ENCODE measurements around the gene KLHL15. TPM values are rescaled to one million over a fixed set of nuclear protein-coding genes. Genes with fewer than 3 reads are reported as not detected.
"Not testable (repeated sequence)": the region's sequence is repeated elsewhere in the genome, so short reads cannot be mapped to it uniquely, and the experiment has no call there.

KLHL15 gene, protein sequence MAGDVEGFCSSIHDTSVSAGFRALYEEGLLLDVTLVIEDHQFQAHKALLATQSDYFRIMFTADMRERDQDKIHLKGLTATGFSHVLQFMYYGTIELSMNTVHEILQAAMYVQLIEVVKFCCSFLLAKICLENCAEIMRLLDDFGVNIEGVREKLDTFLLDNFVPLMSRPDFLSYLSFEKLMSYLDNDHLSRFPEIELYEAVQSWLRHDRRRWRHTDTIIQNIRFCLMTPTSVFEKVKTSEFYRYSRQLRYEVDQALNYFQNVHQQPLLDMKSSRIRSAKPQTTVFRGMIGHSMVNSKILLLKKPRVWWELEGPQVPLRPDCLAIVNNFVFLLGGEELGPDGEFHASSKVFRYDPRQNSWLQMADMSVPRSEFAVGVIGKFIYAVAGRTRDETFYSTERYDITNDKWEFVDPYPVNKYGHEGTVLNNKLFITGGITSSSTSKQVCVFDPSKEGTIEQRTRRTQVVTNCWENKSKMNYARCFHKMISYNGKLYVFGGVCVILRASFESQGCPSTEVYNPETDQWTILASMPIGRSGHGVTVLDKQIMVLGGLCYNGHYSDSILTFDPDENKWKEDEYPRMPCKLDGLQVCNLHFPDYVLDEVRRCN
- total RNA-seq (1 to 10 TPM; 8.6 to 8.7 TPM), polyA plus RNA-seq (3.6 TPM)

DNA sequence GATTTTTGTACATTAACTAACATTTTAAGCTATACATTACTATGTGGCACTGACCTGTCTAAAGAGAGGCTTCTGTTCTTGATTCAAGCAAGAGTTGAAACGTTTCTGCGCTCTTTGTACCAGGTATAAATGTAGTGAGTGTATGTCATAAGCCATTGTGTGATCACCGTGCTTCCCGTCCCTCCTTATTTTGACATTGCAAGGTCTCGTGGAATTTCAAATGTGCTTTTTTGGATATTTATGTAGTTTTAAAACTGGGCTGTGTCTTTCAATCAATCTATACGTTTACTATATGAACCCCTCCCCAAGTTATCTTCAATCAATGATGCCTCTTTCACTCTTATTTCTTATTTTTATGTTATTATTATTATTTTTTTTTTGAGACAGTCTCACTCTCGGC is at the start of gene KLHL15:
Gene KLHL15 (minus strand): TSS at position 101 of the 400 bp plus-strand sequence. CDS start 20,493 bp downstream, outside the sequence.
- Histone ChIP-seq H3K36me3 (ENCODE audit: insufficient read depth, low read length) (no peaks in the 10 kb centered on the region), H3K4me3 (ENCODE audit: low read length) (peak within 1 kb of the TSS; percentile 70), H3K9me3 (ENCODE audit: low read length) (no peaks in the 10 kb centered on the region), H3K27ac (ENCODE audit: low read depth, low read length) (peak within 1 kb of the TSS; percentile 80), H3K27me3 (ENCODE audit: insufficient read depth, low read length, poor library complexity, severe bottlenecking) (no peaks in the 10 kb centered on the region), H3K4me1 (ENCODE audit: insufficient read depth, low read length) (no peaks in the 10 kb centered on the region)
- Mint-ChIP-seq H3K9me3 (no peaks in the 10 kb centered on the region), H3K4me1 (peaks cover 10 to 16% (median 13%) of the 10 kb centered on the region in 3 donors), H3K27ac (peak within 1 kb of the TSS; percentile 51 to 96 (median 93)), H3K36me3 (peaks cover 0 to 8% (median 0%) of the 10 kb centered on the region in 3 donors), H3K27me3 (peaks cover 0 to 24% of the 10 kb centered on the region in 2 donors), H3K4me3 (peak within 1 kb of the TSS; percentile 83 to 95 (median 86))
- CTCF ChIA-PET = interaction anchor here (1.2 to 5.2 kb wide), 2 partner anchors 28 to 244 kb away, joined by 3 to 44 read pairs; partner anchors contain the start of genes EIF2S3 and SAT1
- no peak for DNase-seq
- POLR2A ChIA-PET = interaction anchor here (3.5 kb wide), 1 partner anchor 27 kb away, joined by 43 read pairs; the partner anchor contains the start of gene EIF2S3

DNA sequence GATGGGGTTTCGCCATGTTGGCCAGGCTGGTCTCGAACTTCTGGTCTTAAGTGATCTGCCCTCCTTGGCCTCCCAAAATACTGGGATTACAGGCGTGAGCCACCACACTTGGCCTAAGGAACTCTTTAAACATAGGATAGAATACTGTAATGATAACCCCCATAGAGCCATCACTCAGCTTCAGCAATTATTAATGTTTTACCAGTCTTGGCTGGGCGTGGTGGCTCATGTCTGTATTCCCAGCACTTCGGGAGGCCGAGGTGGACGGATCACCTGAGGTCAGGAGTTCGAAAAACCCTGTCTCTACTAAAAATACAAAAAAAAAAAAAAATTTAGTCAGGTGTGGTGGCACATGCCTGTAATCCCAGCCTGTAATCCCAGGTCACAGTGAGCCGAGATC is 42.9 kb upstream of the KLHL15 start:
- peaks cover 13 to 63% (median 24%) of the 10 kb centered on the region in 3 donors for H3K36me3 Mint-ChIP-seq
- Histone ChIP-seq H3K36me3 (ENCODE audit: insufficient read depth, low read length) (peaks cover 15% of the 10 kb centered on the region), H3K4me1 (ENCODE audit: insufficient read depth, low read length) (no peaks in the 10 kb centered on the region), H3K27ac (ENCODE audit: low read depth, low read length) (no peak overlapping the region), H3K4me3 (ENCODE audit: low read length) (no peak overlapping the region), H3K27me3 (ENCODE audit: insufficient read depth, low read length, poor library complexity, severe bottlenecking) (no peaks in the 10 kb centered on the region), H3K9me3 (ENCODE audit: low read length) (no peaks in the 10 kb centered on the region)
- no peak for DNase-seq
- CTCF ChIA-PET = no interaction called here
- no peaks in the 10 kb centered on the region for H3K27me3 Mint-ChIP-seq
- POLR2A ChIA-PET = interaction anchor here (0.7 kb wide), 1 partner anchor 91 kb away, joined by 3 read pairs; no protein-coding TSS in a partner anchor
- no peaks in the 10 kb centered on the region for H3K9me3 Mint-ChIP-seq
- peaks cover 0 to 3% (median 2%) of the 10 kb centered on the region in 3 donors for H3K4me1 Mint-ChIP-seq
- H3K27ac Mint-ChIP-seq = peak overlapping the region in 2 of 8 donors; percentile 41 to 47
- H3K4me3 Mint-ChIP-seq = no peak overlapping the region

DNA sequence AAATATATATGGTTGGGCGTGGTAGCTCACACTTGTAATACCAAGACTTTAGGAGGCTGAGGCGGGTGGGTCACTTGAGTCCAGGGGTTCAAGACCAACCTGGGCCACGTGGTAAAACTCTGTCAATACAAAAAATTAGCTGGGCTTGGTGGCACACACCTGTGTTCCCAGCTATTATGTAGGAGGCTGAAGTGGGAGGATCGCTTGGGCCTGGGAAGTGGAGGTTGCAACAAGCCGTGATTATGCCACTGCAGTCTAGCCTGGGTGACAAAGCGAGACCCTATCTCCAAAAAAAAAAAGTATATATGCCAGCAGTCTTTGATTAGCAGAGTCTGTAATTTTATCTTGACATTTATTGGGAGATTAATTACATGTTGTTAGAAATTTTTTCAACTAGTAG is 36.5 kb upstream of the KLHL15 start:
- H3K36me3 Mint-ChIP-seq = peaks cover 9 to 58% (median 22%) of the 10 kb centered on the region in 3 donors
- H3K9me3 ChIP-seq (ENCODE audit: low read length) = no peaks in the 10 kb centered on the region
- no peaks in the 10 kb centered on the region for H3K27me3 Mint-ChIP-seq
- H3K4me3 ChIP-seq (ENCODE audit: low read length) = no peak overlapping the region
- peaks cover 3 to 24% (median 8%) of the 10 kb centered on the region in 3 donors for H3K4me1 Mint-ChIP-seq
- CTCF ChIA-PET = no interaction called here
- H3K27ac Mint-ChIP-seq = no peak overlapping the region
- H3K4me3 Mint-ChIP-seq = no peak overlapping the region
- H3K27me3 ChIP-seq (ENCODE audit: insufficient read depth, low read length, poor library complexity, severe bottlenecking) = no peaks in the 10 kb centered on the region
- no peaks in the 10 kb centered on the region for H3K36me3 ChIP-seq (ENCODE audit: insufficient read depth, low read length)
- H3K4me1 ChIP-seq (ENCODE audit: insufficient read depth, low read length) = no peaks in the 10 kb centered on the region
- POLR2A ChIA-PET = no interaction called here
- H3K27ac ChIP-seq (ENCODE audit: low read depth, low read length) = no peak overlapping the region
- no peak for DNase-seq
- no peaks in the 10 kb centered on the region for H3K9me3 Mint-ChIP-seq

DNA sequence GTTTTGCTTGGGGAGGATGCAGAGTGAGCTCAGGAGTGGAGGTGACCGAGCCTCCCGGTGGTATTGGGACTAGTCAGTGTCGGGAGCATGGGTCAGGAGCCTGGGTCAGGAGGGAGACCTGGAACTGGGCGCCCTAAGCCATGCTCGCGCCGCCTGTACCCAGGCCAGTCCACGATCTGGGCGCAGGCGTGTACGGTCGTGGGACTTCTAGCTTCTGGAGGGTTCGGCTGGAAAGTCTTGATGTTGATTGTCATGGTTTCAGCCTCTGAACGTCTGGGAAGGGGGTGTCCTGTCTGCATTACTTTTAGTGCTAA is 28.0 kb upstream of the KLHL15 start:
- peak overlapping the region; percentile 90 for H3K4me3 ChIP-seq (ENCODE audit: low read length)
- no peaks in the 10 kb centered on the region for H3K9me3 ChIP-seq (ENCODE audit: low read length)
- H3K27me3 ChIP-seq (ENCODE audit: insufficient read depth, low read length, poor library complexity, severe bottlenecking) = no peaks in the 10 kb centered on the region
- Mint-ChIP-seq H3K27me3 (no peaks in the 10 kb centered on the region), H3K4me1 (peaks cover 11 to 21% (median 13%) of the 10 kb centered on the region in 3 donors), H3K4me3 (peak overlapping the region in 1 of 7 donors; percentile 95), H3K36me3 (peaks cover 0 to 29% (median 11%) of the 10 kb centered on the region in 3 donors), H3K9me3 (no peaks in the 10 kb centered on the region), H3K27ac (peak overlapping the region in 2 of 8 donors; percentile 99 to 100)
- H3K36me3 ChIP-seq (ENCODE audit: insufficient read depth, low read length) = no peaks in the 10 kb centered on the region
- POLR2A ChIA-PET = interaction anchor here (0.6 to 2.8 kb wide), 11 partner anchors 21 to 410 kb away, joined by 3 to 43 read pairs (median 8); partner anchors contain the start of genes ACOT9, APOO, CXorf58 and KLHL15
- H3K4me1 ChIP-seq (ENCODE audit: insufficient read depth, low read length) = peaks cover 7% of the 10 kb centered on the region
- CTCF ChIA-PET = interaction anchor here (0.8 to 4.6 kb wide), 12 partner anchors 11 to 424 kb away, joined by 3 to 47 read pairs (median 6); partner anchors contain the start of genes APOO, CXorf58, KLHL15 and SAT1
- H3K27ac ChIP-seq (ENCODE audit: low read depth, low read length) = peak overlapping the region; percentile 90
- DNase-seq = no peak

DNA sequence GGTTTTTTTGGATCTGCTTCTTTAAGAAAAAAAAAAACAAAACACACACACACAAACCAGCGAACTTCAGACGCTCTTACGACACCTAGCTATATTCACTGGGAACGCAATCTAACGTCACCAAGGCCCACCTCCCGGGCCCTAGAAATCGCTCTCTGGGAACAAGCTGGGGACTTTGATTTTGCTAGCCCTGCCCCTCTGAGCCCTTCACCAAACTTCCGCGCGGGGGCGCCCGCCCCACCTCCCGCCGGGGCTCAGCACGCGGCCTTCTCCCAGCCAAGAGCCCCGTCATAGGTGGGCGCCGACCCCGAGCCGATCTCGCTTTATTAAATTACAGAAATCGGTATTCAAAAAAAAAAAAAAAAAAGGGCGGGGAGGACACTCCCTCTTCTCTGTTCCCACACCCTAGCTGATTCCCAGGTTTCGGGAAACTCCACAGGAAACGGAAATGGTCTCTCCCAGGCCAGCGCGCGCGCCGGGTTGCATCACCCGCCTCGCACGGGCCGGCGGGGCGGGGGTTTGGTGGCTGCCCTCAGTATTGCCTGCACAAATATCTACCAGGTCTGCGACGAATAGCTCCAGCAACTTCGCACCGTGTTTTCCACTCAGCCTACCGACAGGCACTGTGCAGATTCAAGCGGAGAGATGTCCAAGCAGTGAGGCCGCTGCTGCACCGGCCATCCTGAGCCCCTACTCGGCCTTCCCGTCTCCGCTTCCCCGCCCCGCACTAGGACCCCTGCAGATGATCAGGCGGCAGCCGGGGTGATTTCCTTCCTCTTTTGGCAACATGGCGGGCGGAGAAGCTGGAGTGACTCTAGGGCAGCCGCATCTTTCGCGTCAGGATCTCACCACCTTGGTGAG is 27.4 kb upstream of the KLHL15 start, which contains the start of gene EIF2S3:
Gene EIF2S3 (plus strand): TSS at position 775 of the 861 bp plus-strand sequence. CDS start 13 bp downstream, at position 788.
- H3K4me3 Mint-ChIP-seq = peak within 1 kb of the TSS in 1 of 7 donors; percentile 95
- H3K27ac Mint-ChIP-seq = peak within 1 kb of the TSS in 2 of 8 donors; percentile 99 to 100
- ChIA-PET CTCF (interaction anchor here (0.6 to 4.6 kb wide), 33 partner anchors 12 to 424 kb away, joined by 3 to 47 read pairs (median 4); partner anchors contain the start of genes APOO, CXorf58, KLHL15 and PRDX4), POLR2A (interaction anchor here (0.6 to 2.8 kb wide), 18 partner anchors 21 to 411 kb away, joined by 3 to 43 read pairs (median 4); partner anchors contain the start of genes ACOT9, APOO, CXorf58 and KLHL15)
- Histone ChIP-seq H3K9me3 (ENCODE audit: low read length) (no peaks in the 10 kb centered on the region), H3K4me3 (ENCODE audit: low read length) (peak within 1 kb of the TSS; percentile 90), H3K27me3 (ENCODE audit: insufficient read depth, low read length, poor library complexity, severe bottlenecking) (no peaks in the 10 kb centered on the region), H3K4me1 (ENCODE audit: insufficient read depth, low read length) (peaks cover 7% of the 10 kb centered on the region), H3K36me3 (ENCODE audit: insufficient read depth, low read length) (no peaks in the 10 kb centered on the region), H3K27ac (ENCODE audit: low read depth, low read length) (peak within 1 kb of the TSS; percentile 90)
- no peaks in the 10 kb centered on the region for H3K9me3 Mint-ChIP-seq
- no peaks in the 10 kb centered on the region for H3K27me3 Mint-ChIP-seq
- peaks cover 0 to 24% (median 7%) of the 10 kb centered on the region in 3 donors for H3K36me3 Mint-ChIP-seq
- H3K4me1 Mint-ChIP-seq = peaks cover 8 to 16% (median 13%) of the 10 kb centered on the region in 3 donors
- DNase-seq = peak; percentile 72 to 96 (median 90)

DNA sequence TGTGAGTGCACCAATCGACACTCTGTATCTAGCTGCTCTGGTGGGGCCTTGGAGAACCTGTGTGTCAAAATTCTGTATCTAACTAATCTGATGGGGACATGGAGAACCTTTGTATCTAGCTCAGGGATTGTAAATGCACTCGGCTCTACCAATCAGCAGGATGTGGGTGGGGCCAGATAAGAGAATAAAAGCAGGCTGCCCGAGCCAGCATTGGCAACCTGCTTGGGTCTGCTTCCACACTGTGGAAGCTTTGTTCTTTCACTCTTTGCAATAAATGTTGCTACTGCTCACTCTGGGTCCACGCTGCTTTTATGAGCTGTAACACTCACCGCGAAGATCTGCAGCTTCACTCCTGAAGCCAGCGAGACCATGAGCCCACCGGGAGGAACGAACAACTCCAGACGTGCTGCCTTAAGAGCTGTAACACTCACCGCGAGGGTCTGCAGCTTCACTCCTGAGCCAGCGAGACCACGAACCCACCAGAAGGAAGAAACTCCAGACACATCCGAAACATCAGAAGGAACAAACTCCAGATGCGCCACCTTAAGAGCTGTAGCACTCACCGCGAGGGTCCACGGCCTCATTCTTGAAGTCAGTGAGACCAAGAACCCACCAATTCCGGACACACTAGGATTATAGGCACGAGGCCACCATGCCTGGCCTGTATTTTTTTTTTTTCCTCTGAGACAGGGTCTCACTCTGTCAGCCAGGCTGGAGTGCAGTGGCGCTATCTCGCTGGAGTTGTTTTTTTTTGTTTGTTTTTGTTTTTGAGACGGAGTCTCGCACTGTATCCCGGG is 23.7 kb upstream of the KLHL15 start:
- H3K27me3 Mint-ChIP-seq; H3K9me3 Mint-ChIP-seq; H3K9me3 ChIP-seq (ENCODE audit: low read length); H3K27ac ChIP-seq (ENCODE audit: low read depth, low read length); POLR2A ChIA-PET; H3K4me1 Mint-ChIP-seq; H3K36me3 Mint-ChIP-seq; H3K4me3 ChIP-seq (ENCODE audit: low read length); H3K27me3 ChIP-seq (ENCODE audit: insufficient read depth, low read length, poor library complexity, severe bottlenecking); CTCF ChIA-PET; H3K4me1 ChIP-seq (ENCODE audit: insufficient read depth, low read length); DNase-seq; H3K36me3 ChIP-seq (ENCODE audit: insufficient read depth, low read length): not testable (repeated sequence)
- Mint-ChIP-seq H3K27ac (peak overlapping the region in 3 of 8 donors; percentile 48 to 76 (median 70)), H3K4me3 (peak overlapping the region in 5 of 7 donors; percentile 39 to 64 (median 46))

DNA sequence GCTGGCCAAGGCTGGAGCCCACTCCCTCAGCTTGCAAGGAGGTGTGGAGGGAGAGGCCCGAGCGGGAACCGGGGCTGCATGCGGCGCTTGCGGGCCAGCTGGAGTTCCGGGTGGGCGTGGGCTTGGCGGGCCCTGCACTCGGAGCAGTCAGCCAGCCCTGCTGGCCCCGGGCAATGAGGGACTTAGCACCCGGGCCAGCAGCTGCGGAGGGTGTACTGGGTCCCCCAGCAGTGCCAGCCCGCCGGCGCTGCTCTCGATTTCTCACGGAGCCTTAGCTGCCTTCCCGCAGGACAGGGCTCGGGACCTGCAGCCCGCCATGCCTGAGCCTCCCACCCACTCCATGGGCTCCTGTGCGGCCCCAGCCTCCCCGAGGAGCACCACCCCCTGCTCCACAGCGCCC is 22.7 kb upstream of the KLHL15 start:
- DNase-seq; H3K36me3 Mint-ChIP-seq; CTCF ChIA-PET; H3K9me3 ChIP-seq (ENCODE audit: low read length); POLR2A ChIA-PET; H3K9me3 Mint-ChIP-seq; H3K27me3 ChIP-seq (ENCODE audit: insufficient read depth, low read length, poor library complexity, severe bottlenecking); H3K4me3 Mint-ChIP-seq; H3K4me1 Mint-ChIP-seq; H3K27ac ChIP-seq (ENCODE audit: low read depth, low read length); H3K27me3 Mint-ChIP-seq; H3K4me1 ChIP-seq (ENCODE audit: insufficient read depth, low read length); H3K4me3 ChIP-seq (ENCODE audit: low read length); H3K36me3 ChIP-seq (ENCODE audit: insufficient read depth, low read length); H3K27ac Mint-ChIP-seq: not testable (repeated sequence)
